ENCODE data around the gene OR4C5.
"Not testable (repeated sequence)": the region's sequence is repeated elsewhere in the genome, so short reads cannot be mapped to it uniquely, and the experiment has no call there.

GRCh38 chr11:48384151-48384550, 17.9 kb upstream of the OR4C5 start:
- TF ChIP-seq CTCF, EP300 (IDR thresholded peaks at IDR 0.05): not testable (repeated sequence)

All from suprapubic skin (tissue), 3 donors.